NCI-H524 (cell line): Measurements from ENCODE around the gene APOD.

ENCODE experiments used
- DNase-seq, 2 experiments: peaks; one replicate each; lab custom pipeline; 2025; lab: John Stamatoyannopoulos, UW

Gene APOD

DNA sequence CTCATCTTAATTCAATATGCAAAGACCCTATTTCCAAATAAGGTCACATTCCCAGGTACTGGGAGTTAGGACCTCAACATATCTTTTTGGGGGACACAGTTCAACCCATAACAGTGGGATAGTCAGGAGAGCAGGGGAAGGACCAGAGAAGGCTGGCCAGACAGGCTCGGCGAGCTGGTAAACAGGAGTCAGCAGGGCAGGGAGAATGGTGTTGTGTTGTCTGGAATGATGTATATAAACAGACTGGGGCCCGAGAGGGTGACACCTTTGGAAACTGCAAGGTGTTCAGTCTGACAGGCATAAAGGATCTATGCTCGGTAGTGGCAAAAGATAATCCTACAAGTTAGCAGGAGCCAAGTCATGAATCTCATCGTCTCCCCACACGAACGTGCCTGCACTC lies 30.5 kb downstream of the APOD start:
- no peak for DNase-seq

GRCh38 chr3:195551381-195551978 lies 32.3 kb downstream of the APOD start:
- DNase-seq = no peak

- no peak for DNase-seq
These were observed 33.0 kb downstream of the APOD start for GRCh38 chr3:195550723-195551122.

- no peak for DNase-seq
These were observed 33.7 kb downstream of the APOD start for GRCh38 chr3:195549931-195550519.

DNA sequence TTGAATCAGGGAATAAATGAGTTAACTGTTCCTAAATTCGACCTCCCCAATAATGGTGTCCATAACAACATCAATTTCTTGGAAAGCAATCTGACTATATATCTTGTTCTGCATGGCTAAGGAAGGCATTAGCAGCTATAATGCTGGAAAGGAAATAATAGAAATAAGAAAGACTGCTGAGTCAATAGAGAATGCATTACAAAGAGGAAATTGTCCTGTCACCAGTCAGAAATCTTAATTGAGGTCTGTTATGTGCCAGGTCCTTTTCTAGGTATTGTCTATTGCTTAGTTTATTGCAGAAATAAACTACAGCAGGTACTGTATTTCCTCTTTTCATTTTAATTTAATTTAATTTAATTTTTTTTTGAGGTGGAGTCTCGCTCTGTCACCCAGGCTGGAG lies 34.8 kb downstream of the APOD start:
- DNase-seq = no peak

- no peak for DNase-seq
These were observed 35.2 kb downstream of the APOD start for GRCh38 chr3:195548501-195548900.

DNA sequence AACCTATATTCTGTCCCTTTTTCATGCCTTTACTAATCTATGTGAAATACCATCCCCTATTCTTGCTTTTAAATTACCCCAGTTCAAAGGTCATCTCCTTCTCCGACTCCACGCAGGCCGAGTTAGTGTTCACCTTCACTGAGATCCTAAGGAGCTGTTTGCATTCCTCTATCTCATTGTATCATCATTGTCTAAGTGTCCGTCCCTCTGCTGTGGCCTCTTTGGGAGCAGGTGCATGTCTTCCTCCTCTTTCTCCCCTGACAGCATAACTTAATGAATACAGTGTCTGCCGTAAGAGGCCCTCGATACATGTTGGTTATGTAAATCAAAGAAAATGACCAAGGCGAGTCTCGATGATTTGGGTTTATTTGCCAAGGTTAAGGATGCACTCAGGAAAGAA lies 35.7 kb downstream of the APOD start:
- DNase-seq = no peak

DNA sequence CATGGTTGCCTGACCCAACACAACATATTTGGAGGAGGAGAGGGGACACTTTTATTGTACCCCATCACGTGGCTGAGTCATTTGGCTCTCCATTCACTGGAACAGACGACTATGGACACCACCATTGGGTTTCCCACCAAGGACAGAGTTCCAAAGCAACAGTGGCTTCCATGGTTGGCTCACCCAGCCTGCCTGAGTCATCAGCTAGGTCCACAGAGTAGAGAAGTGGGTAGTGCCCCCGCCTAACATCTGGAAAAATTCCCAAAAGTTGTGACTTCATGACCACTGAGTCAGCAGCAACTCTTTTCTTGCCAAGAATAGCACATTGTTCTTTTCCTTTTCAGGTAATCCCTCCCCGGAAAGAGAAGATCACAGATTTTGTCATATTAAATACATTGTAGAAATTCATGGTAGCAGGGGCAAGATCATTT lies 37.6 kb downstream of the APOD start:
- no peak for DNase-seq

- DNase-seq = no peak
These were observed 39.1 kb downstream of the APOD start for GRCh38 chr3:195544634-195545033.

DNA sequence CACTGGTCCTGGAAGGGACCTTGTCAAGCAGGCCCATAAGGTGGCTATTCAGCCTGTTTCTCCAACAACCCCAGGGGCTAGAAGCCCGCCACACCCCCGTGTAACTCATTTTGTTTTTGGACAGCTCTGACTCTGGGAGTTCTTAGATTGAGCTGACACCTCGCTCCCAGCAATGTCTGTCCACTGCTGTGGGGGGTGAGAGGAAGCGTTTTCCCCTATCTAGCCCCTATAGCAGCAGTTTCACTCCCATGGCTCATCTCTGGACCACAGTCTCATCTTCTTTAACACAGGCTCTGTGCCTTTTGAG lies 39.6 kb downstream of the APOD start:
- no peak for DNase-seq

- DNase-seq = no peak
These were observed 40.1 kb downstream of the APOD start for GRCh38 chr3:195543500-195544229.

DNA sequence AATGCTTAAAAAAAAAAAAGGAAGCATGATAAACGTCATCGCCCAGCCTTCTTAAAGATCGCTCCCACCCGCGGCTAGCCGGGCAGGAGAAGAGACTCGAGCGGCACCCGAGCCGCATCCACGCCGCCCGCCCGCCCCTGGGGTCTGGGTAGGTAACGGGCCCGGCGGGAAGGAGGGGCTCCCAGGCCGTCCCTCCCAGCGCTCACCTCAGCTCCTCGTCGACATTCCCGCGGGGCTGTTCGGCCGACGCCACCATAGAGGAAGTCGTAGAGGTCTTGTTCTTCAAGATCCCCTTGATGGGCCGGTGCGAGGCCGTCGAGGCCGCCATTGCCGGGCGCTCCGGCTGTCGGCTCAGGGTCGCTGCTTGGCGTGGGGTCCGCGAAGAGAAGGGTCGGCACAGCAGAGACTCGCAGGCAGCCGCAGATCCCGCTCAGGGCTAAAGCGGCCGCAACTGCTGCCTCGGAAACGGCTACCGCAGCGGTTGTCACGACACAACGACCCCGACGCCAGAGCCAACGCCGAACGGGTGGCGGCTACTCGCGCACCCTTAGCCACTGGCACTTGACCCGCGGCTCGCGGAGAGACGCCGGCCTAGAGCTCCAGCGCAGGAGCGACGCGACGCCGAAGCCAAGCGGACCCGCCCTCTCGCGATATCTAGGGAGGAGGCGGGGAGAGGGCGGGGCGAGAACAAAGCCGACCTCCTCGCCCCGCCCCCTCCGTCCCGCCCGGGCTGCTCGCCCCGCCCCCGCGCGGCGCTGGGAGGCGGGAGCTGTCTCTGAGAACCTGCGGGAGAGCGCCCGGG lies 40.8 kb downstream of the APOD start, which contains the start of gene PPP1R2:
PPP1R2 (minus strand) TSS at position 628 of the 802 bp plus-strand sequence; CDS start at position 328, 300 bp downstream.
- DNase-seq = peak; percentile 88 to 96

DNA sequence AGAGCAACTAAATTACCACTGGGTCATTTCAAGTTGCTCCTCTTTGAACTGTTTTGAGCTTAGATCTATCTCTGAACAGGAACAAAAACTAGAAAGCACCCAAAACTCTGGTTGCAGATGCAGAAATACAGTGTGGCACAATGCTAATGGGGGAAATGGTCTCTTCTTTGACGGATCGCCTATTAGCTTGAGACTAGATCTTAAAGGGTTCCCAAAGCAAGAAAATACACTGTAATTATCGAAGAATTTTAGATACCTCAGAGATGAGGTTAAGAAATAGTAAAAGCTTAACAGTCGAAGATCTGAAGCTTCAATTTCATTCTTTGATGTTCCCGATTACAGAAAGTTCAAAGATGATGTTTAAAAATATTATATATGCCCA lies 41.4 kb downstream of the APOD start:
- peak in 1 of 2 experiments; percentile 40 for DNase-seq

GRCh38 chr3:195540511-195540910 lies 43.2 kb downstream of the APOD start:
- peak in 1 of 2 experiments; percentile 49 for DNase-seq

DNA sequence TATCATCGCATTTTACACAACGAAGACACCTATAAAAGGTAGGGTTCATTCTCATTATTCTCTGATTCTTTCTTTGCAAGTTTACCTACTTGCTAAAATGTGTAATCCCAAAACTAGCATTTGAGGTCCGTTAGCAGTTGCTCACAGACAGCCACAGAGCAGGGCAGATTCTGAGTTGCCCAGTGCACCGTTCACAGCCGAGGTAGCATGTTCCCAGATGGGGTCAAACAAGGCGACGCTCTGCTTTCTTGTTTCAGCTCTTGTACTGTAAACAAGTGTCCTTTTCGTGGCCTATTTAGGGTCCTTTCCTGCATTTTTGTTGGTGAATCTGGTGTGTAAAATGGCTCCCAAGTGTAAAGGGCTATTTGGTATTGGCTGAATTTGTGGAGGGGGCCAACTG lies 43.7 kb downstream of the APOD start:
- no peak for DNase-seq

DNA sequence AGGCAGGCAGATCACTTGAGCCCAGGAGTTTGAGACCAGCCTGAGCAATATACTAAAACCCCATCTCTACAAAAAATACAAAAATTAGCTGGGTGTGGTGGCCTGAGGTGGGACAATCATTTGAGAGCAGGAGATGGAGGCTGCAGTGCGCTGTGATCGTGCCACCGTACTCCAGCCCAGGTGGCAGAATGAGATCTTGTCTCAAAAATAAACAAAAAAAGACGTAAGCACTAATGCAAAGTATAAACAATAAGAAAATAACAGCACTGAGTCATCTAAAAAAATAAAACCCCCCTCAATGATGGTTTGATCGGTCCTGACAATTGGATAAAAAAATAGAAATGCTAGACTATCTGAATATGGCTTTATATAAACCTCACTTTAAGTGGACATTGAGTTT lies 44.3 kb downstream of the APOD start:
- DNase-seq = no peak

- no peak for DNase-seq
These were observed 45.7 kb downstream of the APOD start for GRCh38 chr3:195537995-195538394.

- DNase-seq = peak in 1 of 2 experiments; percentile 49
These were observed 48.4 kb downstream of the APOD start for GRCh38 chr3:195535293-195535692.

- DNase-seq = no peak
These were observed 50.9 kb downstream of the APOD start for GRCh38 chr3:195532834-195533233.

- DNase-seq = no peak
These were observed 51.4 kb downstream of the APOD start for GRCh38 chr3:195532345-195532744.

DNA sequence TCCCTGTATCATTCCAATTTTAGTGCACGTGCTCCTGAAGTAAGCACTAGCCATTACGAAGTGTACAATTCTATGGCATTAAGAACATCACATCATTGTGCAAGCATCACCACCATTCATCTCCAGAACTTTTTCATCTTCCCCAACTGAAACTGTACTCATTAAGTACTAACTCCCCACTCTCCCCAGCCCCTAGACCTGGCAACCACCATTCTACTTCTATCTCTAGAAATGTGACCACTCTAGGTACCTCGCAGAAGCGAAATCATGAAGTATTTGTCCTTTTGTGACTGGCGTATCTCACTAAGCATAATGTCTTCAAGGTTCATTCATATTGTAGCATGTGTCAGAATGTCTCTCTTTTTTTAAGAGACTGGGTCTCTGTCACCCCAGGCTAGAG lies 52.1 kb downstream of the APOD start:
- DNase-seq = no peak

- no peak for DNase-seq
These were observed 57.2 kb downstream of the APOD start for GRCh38 chr3:195526492-195526891.
